IMR-90 (cell line): Measurements from ENCODE around the gene CAMSAP3.

ENCODE experiments used
- BHLHE40 ChIP-seq: fragments of 150-350 bp; IDR thresholded peaks from 2 replicates; pipeline ENCODE4 v1.6.1; 2016; ENCODE audit warnings: mild to moderate bottlenecking, low read depth, low read length
- CEBPB ChIP-seq: IDR thresholded peaks from 2 replicates; pipeline ENCODE4 v1.6.1; 2012; ENCODE audit warnings: low read depth, low read length, improper control_type of control experiment
- MAFK ChIP-seq: IDR thresholded peaks from 2 replicates; pipeline ENCODE4 v1.6.1; 2012; ENCODE audit warnings: low read depth, low read length, improper control_type of control experiment
- POLR2A ChIP-seq: IDR thresholded peaks from 2 replicates; pipeline ENCODE4 v1.6.1; 2012; ENCODE audit warnings: mild to moderate bottlenecking, low read depth, low read length
- RAD21 ChIP-seq: IDR thresholded peaks from 2 replicates; pipeline ENCODE4 v1.6.1; 2012; ENCODE audit warnings: low read length, improper control_type of control experiment
- RFX5 ChIP-seq: IDR thresholded peaks from 2 replicates; pipeline ENCODE4 v1.8.0; 2012; ENCODE audit warnings: low read depth, mild to moderate bottlenecking, low read length, moderate library complexity
- SMC3 ChIP-seq: fragments of 150-350 bp; IDR thresholded peaks from 2 replicates; pipeline ENCODE4 v1.6.1; 2016; ENCODE audit warnings: low read depth, mild to moderate bottlenecking, antibody characterized with exemption, low read length, moderate library complexity
- TF ChIP-seq, protein P1 (sequence below): conservative IDR thresholded peaks from 2 replicates; pipeline ENCODE4 v1.5.1; 2012; ENCODE audit warnings: mild to moderate bottlenecking, low read depth, low read length, improper control_type of control experiment
- TF ChIP-seq, protein P2 (sequence below): fragments of 150-350 bp; IDR thresholded peaks from 2 replicates; pipeline ENCODE4 v1.6.1; 2016; ENCODE audit warnings: low read depth, mild to moderate bottlenecking, low read length, moderate library complexity, borderline replicate concordance

GRCh38 chr19:7618348-7618747, 22.7 kb downstream of the CAMSAP3 start:
- TF ChIP-seq POLR2A: no peak
- TF ChIP-seq, protein P1, sequence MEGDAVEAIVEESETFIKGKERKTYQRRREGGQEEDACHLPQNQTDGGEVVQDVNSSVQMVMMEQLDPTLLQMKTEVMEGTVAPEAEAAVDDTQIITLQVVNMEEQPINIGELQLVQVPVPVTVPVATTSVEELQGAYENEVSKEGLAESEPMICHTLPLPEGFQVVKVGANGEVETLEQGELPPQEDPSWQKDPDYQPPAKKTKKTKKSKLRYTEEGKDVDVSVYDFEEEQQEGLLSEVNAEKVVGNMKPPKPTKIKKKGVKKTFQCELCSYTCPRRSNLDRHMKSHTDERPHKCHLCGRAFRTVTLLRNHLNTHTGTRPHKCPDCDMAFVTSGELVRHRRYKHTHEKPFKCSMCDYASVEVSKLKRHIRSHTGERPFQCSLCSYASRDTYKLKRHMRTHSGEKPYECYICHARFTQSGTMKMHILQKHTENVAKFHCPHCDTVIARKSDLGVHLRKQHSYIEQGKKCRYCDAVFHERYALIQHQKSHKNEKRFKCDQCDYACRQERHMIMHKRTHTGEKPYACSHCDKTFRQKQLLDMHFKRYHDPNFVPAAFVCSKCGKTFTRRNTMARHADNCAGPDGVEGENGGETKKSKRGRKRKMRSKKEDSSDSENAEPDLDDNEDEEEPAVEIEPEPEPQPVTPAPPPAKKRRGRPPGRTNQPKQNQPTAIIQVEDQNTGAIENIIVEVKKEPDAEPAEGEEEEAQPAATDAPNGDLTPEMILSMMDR: no peak
- TF ChIP-seq MAFK: no peak
- TF ChIP-seq BHLHE40: no peak
- TF ChIP-seq CEBPB: no peak
- TF ChIP-seq SMC3: no peak
- no peak for TF ChIP-seq RAD21
- no peak for TF ChIP-seq RFX5
- TF ChIP-seq, protein P2, sequence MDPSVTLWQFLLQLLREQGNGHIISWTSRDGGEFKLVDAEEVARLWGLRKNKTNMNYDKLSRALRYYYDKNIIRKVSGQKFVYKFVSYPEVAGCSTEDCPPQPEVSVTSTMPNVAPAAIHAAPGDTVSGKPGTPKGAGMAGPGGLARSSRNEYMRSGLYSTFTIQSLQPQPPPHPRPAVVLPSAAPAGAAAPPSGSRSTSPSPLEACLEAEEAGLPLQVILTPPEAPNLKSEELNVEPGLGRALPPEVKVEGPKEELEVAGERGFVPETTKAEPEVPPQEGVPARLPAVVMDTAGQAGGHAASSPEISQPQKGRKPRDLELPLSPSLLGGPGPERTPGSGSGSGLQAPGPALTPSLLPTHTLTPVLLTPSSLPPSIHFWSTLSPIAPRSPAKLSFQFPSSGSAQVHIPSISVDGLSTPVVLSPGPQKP: no peak
